H9 (cell line): ENCODE data around the gene ELFN2. TPM values are rescaled to one million over a fixed set of nuclear protein-coding genes. Genes with fewer than 3 reads are reported as not detected.

ENCODE experiments used
- DNase-seq: peaks from one replicate; pipeline ENCODE4 v3.0.0-alpha.2; 2017
- H2AFZ ChIP-seq: one replicate; pipeline ENCODE4 v1.6.1; 2013; ENCODE audit warnings: mild to moderate bottlenecking, low read length, control low read depth, moderate library complexity
- H2AK5ac ChIP-seq: 2 replicates; pipeline ENCODE4 v1.6.1; 2013; ENCODE audit warnings: low read length, control low read depth, mixed read lengths; ENCODE audit not compliant: insufficient read length
- H2BK120ac ChIP-seq: one replicate; pipeline ENCODE4 v1.6.1; 2013; ENCODE audit warnings: low read depth, mild to moderate bottlenecking, low read length, control low read depth, inconsistent platforms; ENCODE audit not compliant: poor library complexity, severe bottlenecking
- H2BK12ac ChIP-seq: 2 replicates; pipeline ENCODE4 v1.6.1; 2013; ENCODE audit warnings: low read length, control low read depth, mixed read lengths, low read depth; ENCODE audit not compliant: insufficient read length
- H2BK15ac ChIP-seq: 2 replicates; pipeline ENCODE4 v1.6.1; 2013; ENCODE audit warnings: low read depth, low read length, control low read depth
- H2BK20ac ChIP-seq: one replicate; pipeline ENCODE4 v1.6.1; 2013; ENCODE audit warnings: low read depth, mild to moderate bottlenecking, low read length, control low read depth, inconsistent platforms; ENCODE audit not compliant: poor library complexity, severe bottlenecking
- H2BK5ac ChIP-seq: 2 replicates; pipeline ENCODE4 v1.6.1; 2013; ENCODE audit warnings: low read length, control low read depth, mixed read lengths; ENCODE audit not compliant: insufficient read length
- H3K14ac ChIP-seq: 2 replicates; pipeline ENCODE4 v1.6.1; 2013; ENCODE audit warnings: low read length, control low read depth; ENCODE audit not compliant: insufficient read depth
- H3K18ac ChIP-seq: 2 replicates; pipeline ENCODE4 v1.6.1; 2013; ENCODE audit warnings: low read depth, mild to moderate bottlenecking, mixed read lengths, low read length, control low read depth; ENCODE audit not compliant: insufficient read length
- H3K23ac ChIP-seq: 2 replicates; pipeline ENCODE4 v1.6.1; 2013; ENCODE audit warnings: low read length, control low read depth, mixed read lengths, low read depth; ENCODE audit not compliant: insufficient read length
- H3K23me2 ChIP-seq: 2 replicates; pipeline ENCODE4 v1.6.1; 2013; ENCODE audit warnings: low read depth, mild to moderate bottlenecking, mixed read lengths, low read length, control low read depth; ENCODE audit not compliant: insufficient read length, poor library complexity, severe bottlenecking
- H3K27ac ChIP-seq: 2 replicates; pipeline ENCODE4 v1.5.1; 2013; ENCODE audit warnings: low read length, control low read depth, mixed read lengths, low read depth; ENCODE audit not compliant: insufficient read length
- H3K27me3 ChIP-seq: 2 replicates; pipeline ENCODE4 v1.6.1; 2013; ENCODE audit warnings: low read length, control low read depth, inconsistent platforms; ENCODE audit not compliant: insufficient read depth
- H3K4ac ChIP-seq: 2 replicates; pipeline ENCODE4 v1.6.1; 2013; ENCODE audit warnings: low read depth, mild to moderate bottlenecking, control low read depth, inconsistent platforms, low read length, moderate library complexity
- H3K4me1 ChIP-seq: 2 replicates; pipeline ENCODE4 v1.6.1; 2013; ENCODE audit warnings: low read length, control low read depth, inconsistent platforms; ENCODE audit not compliant: insufficient read depth
- H3K4me2 ChIP-seq: 2 replicates; pipeline ENCODE4 v1.6.1; 2013; ENCODE audit warnings: low read length, control low read depth, mixed read lengths; ENCODE audit not compliant: insufficient read length, insufficient read depth
- H3K56ac ChIP-seq: 2 replicates; pipeline ENCODE4 v1.6.1; 2013; ENCODE audit warnings: low read depth, mild to moderate bottlenecking, mixed read lengths, low read length, control low read depth; ENCODE audit not compliant: insufficient read length
- H3K79me1 ChIP-seq: 2 replicates; pipeline ENCODE4 v1.6.1; 2013; ENCODE audit warnings: low read depth, mild to moderate bottlenecking, moderate library complexity, low read length, control low read depth, inconsistent platforms; ENCODE audit not compliant: insufficient read depth, poor library complexity, severe bottlenecking
- H3K79me2 ChIP-seq: 2 replicates; pipeline ENCODE4 v1.6.1; 2013; ENCODE audit warnings: low read length, control low read depth, inconsistent platforms; ENCODE audit not compliant: insufficient read depth
- H3K9ac ChIP-seq: 2 replicates; pipeline ENCODE4 v1.6.1; 2013; ENCODE audit warnings: low read length, control low read depth, mixed read lengths; ENCODE audit not compliant: insufficient read length; ENCODE audit errors: extremely low read depth
- H3K9me3 ChIP-seq: one replicate; pipeline ENCODE4 v1.6.1; 2013; ENCODE audit warnings: low read depth, low read length, inconsistent platforms; ENCODE audit not compliant: control insufficient read depth
- H3T11ph ChIP-seq: one replicate; pipeline ENCODE4 v1.6.1; 2013; ENCODE audit warnings: mild to moderate bottlenecking, low read length, control low read depth, inconsistent platforms
- H4K20me1 ChIP-seq: one replicate; pipeline ENCODE4 v1.6.1; 2013; ENCODE audit not compliant: control insufficient read depth, insufficient read length, insufficient read depth
- H4K5ac ChIP-seq: 2 replicates; pipeline ENCODE4 v1.6.1; 2013; ENCODE audit warnings: low read depth, mild to moderate bottlenecking, mixed read lengths, low read length, control low read depth; ENCODE audit not compliant: insufficient read length
- H4K8ac ChIP-seq: replicated peaks from 2 replicates; pipeline ENCODE4 v1.6.1; 2013; ENCODE audit warnings: low read length, control low read depth, mixed read lengths, low read depth; ENCODE audit not compliant: insufficient read length
- H4K91ac ChIP-seq: 2 replicates; pipeline ENCODE4 v1.6.1; 2013; ENCODE audit warnings: low read depth, mild to moderate bottlenecking, moderate library complexity, mixed read lengths, low read length, control low read depth; ENCODE audit not compliant: insufficient read length
- H3K27ac Mint-ChIP-seq, 3 experiments: 2 replicates in 2 of 3; 3 replicates in 1 of 3; pipeline ENCODE4 v1.8.0; 2020 to 2021; ENCODE audit warnings: mixed read lengths in 3 of 3, mild to moderate bottlenecking in 1 of 3, moderate library complexity in 1 of 3
- H3K27me3 Mint-ChIP-seq: 2 replicates; pipeline ENCODE4 v1.8.0; 2021; ENCODE audit warnings: low read depth, mild to moderate bottlenecking, moderate library complexity, mixed read lengths
- H3K36me3 Mint-ChIP-seq, 3 experiments: 2 replicates in 2 of 3; 3 replicates in 1 of 3; pipeline ENCODE4 v1.8.0; 2020 to 2021; ENCODE audit warnings: low read depth in 3 of 3, mixed read lengths in 3 of 3; ENCODE audit not compliant: insufficient read depth in 1 of 3
- H3K4me1 Mint-ChIP-seq, 2 experiments: 2 replicates each; pipeline ENCODE4 v1.8.0; 2020; ENCODE audit warnings: mixed read lengths in 2 of 2
- H3K4me3 Mint-ChIP-seq, 2 experiments: 2 replicates in 1 of 2; 3 replicates in 1 of 2; pipeline ENCODE4 v1.8.0; 2020 to 2021; ENCODE audit warnings: mild to moderate bottlenecking in 2 of 2, mixed read lengths in 2 of 2, moderate library complexity in 1 of 2
- H3K9me3 Mint-ChIP-seq, 2 experiments: 2 replicates in 1 of 2; 3 replicates in 1 of 2; pipeline ENCODE4 v1.8.0; 2020; ENCODE audit warnings: mild to moderate bottlenecking in 2 of 2, mixed read lengths in 2 of 2, moderate library complexity in 1 of 2
- CTCF ChIP-seq: fragments of 200-600 bp; sonication (generic); conservative IDR thresholded peaks from 3 replicates; pipeline ENCODE4 v1.8.0; 2021; ENCODE audit warnings: antibody characterized with exemption, mild to moderate bottlenecking
- WGBS: extraction: QIAGEN DNeasy Blood & Tissue Kit; methylation state at CpG from one replicate; pipeline ENCODE4 v1.1.7; 2013; ENCODE audit warnings: missing lambda C conversion rate, low lambda C conversion rate, mixed read lengths; ENCODE audit not compliant: insufficient read length; ENCODE audit errors: extremely low coverage; 5-methylcytosine and 5-hydroxymethylcytosine counted together
- total RNA-seq: library from RNA; stranded (reverse); gene quantifications from 2 replicates; pipeline ENCODE4 v1.2.1, GENCODE V29; 2021

ELFN2 gene
- total RNA-seq, 1 experiment from 2014 or later = 0.70 TPM

- Histone ChIP-seq H2BK15ac (no peak overlapping the region), H3K23me2 (no peaks in the 10 kb centered on the region), H2AK5ac (no peak overlapping the region), H2BK5ac (no peak overlapping the region), H3K18ac (no peak overlapping the region), H3K27ac (no peak overlapping the region), H2BK120ac (no peak overlapping the region), H3K4me1 (no peaks in the 10 kb centered on the region), H4K20me1 (no peaks in the 10 kb centered on the region), H3K79me2 (no peaks in the 10 kb centered on the region), H4K5ac (no peak overlapping the region), H3K4me2 (no peak overlapping the region), H2BK20ac (no peak overlapping the region), H4K91ac (no peak overlapping the region), H3K4ac (no peak overlapping the region), H3K56ac (no peak overlapping the region), H2BK12ac (no peak overlapping the region), H4K8ac (no peak overlapping the region), H3K79me1 (no peaks in the 10 kb centered on the region), H3K9me3 (no peaks in the 10 kb centered on the region), H3K27me3 (no peaks in the 10 kb centered on the region), H3T11ph (no peak overlapping the region), H3K9ac (no peak overlapping the region), H3K23ac (no peak overlapping the region), H3K14ac (no peak overlapping the region), H2AFZ (no peak overlapping the region)
- Mint-ChIP-seq H3K27me3 (peaks cover 44% of the 10 kb centered on the region), H3K4me1 (peaks cover 14 to 31% of the 10 kb centered on the region in 2 experiments), H3K36me3 (no peaks in the 10 kb centered on the region; a peak in 1 of 7 replicates), H3K9me3 (no peaks in the 10 kb centered on the region), H3K4me3 (no peak overlapping the region), H3K27ac (no peak overlapping the region)
- TF ChIP-seq CTCF = no peak
- no CpG with 5 or more reads among the region's 8 CpGs for WGBS
- no peak for DNase-seq
These were observed 68.4 kb downstream of the ELFN2 start for GRCh38 chr22:37358917-37359316.
